GM18508 (cell line): ENCODE measurements around the gene MYOCD.
"Not testable (repeated sequence)": the region's sequence is repeated elsewhere in the genome, so short reads cannot be mapped to it uniquely, and the experiment has no call there.

ENCODE experiments used
- ATAC-seq: cut with Tn5 transposase; IDR thresholded peaks from one replicate; pipeline ENCODE4 v1.9.1; 2021; ENCODE audit warnings: moderate number of reproducible peaks; ENCODE audit not compliant: insufficient read depth, unreplicated experiment

Gene MYOCD

DNA sequence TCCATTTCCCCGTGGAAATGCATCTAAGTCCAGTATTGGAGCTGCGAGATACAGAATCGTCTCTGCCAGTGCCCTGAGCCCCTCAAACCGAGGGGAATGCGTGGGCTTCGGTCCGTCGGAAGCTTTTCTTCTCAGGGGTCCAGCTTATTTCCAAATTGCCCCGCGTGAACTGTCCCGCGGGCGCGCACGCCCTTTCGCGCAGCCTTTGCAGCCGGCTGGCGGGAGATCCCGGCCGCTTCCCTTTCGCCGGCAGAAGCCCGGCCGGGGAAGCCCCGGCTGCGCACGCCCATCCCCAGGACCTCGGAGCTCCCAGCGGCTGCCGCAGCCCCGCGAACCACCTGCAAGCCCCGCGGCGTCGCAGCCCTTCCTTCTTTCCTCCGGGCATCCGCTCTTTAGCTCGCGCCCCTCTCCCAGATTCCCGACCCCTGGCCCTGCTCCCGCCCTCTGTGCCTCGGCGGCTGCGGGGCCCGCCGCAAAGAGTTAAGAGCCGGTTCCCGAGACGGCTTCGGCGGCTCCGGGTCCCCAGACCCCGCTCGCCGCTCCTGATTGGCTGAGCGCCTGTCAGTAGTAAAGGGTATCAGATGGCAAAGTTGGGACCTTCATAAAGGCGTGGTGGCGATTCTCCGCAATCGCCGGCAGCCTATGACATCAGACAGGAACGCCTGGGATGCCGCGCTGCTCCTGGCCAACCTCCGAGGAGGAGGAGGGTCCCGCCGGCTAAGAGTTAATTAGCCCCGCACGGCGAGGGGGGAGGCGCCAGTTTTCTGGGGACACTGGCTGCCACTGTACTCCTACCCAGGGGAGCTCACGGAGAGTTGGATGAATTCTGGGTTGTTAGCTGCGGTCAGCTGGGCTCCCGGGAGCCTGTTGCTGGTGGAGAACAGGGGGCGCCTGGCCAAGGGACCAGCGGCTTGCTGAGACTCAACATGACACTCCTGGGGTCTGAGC lies at the start of gene MYOCD:
Gene MYOCD, plus strand, starts transcription at position 628 of the 948 bp plus-strand sequence. Its CDS starts 299 bp downstream, at position 927.
- ATAC-seq, result no peak

GRCh38 chr17:12616161-12616560 lies 49.5 kb upstream of the MYOCD start:
- no peak for ATAC-seq

- ATAC-seq, result no peak
Observed at GRCh38 chr17:12618557-12618956, 47.1 kb upstream of the MYOCD start.

- no peak for ATAC-seq
Observed at GRCh38 chr17:12619459-12620199, 46.1 kb upstream of the MYOCD start.

DNA sequence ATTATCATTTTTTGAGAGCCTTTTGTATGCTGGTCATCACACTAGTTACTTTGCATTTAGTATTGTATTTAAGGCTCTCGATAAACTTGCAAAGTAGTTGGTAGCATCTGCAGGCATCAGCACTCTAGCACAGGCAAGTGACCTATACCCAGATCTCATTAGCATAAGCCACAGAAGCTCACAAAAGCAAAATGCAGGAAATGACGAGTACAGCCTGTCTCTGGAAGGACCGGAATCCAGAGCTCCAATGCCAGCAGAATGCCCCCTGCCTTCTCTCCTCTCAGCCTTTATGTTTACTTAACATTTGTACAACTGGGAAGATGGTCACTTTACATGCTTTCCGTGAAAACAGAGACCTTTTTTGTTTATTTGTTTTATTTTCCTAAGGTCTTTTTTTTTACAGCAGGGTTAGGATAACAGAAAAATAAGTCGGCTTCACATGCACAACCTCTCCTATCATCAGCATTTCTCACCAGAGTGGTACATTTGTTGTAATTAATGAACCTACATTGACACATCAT lies 45.4 kb upstream of the MYOCD start:
- ATAC-seq, result no peak

- ATAC-seq, result no peak
Observed at GRCh38 chr17:12622726-12623125, 43.0 kb upstream of the MYOCD start.

DNA sequence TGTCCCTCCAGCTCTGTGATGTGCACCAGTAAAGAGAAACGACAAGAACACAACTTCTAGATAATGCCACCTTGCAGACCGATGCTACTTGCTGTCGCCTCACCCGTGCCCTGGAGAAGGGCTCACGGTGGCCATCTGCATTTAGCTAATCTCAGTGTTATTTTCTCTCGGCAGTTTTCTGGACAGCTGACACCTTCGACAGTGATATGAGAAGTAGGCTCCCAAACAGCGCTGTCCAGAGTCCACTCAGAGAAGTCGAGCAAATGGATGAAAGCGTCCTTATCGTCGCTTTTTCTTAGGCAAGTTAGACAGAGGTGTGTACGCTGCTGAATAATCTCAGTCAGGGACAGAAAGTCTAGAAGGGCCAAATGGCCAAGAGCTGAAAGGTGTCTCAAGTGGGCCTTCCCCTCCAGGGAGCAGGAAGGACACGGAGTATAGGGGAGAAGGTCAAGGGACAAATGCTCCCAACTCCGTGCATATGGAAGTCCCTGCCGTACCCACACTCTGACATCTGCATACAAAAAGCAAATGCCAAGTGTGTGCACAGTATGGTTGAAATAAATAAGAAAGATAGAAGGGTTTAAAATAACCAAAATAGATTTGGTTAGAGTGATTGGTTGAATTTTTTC lies 42.4 kb upstream of the MYOCD start:
- no peak for ATAC-seq

GRCh38 chr17:12624211-12624610 lies 41.5 kb upstream of the MYOCD start:
- no peak for ATAC-seq

GRCh38 chr17:12625092-12625491 lies 40.6 kb upstream of the MYOCD start:
- no peak for ATAC-seq

DNA sequence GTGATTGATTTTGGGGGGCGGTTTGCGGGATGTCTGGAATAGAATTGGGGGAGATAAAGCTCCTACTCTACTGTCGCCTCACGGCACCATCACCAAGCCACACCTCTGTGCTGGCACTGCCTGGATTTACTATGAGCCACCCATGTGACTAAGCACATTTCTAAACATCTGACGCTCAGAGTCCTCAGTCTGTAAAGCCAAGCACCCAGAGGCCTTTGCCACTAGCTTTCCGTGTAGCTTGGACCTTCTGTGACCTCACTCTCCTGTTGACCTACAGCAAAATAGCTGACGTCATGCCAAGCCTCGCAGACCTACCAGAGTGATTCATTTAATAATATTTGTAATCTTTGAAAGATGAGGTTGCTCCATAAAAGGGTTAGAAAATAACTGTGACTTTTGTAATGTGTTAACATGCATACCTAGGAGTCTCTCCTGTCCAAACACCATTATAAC lies 38.5 kb upstream of the MYOCD start:
- ATAC-seq, result no peak

GRCh38 chr17:12627781-12628451 lies 37.8 kb upstream of the MYOCD start:
- no peak for ATAC-seq

GRCh38 chr17:12631076-12631475 lies 34.6 kb upstream of the MYOCD start:
- ATAC-seq, result no peak

DNA sequence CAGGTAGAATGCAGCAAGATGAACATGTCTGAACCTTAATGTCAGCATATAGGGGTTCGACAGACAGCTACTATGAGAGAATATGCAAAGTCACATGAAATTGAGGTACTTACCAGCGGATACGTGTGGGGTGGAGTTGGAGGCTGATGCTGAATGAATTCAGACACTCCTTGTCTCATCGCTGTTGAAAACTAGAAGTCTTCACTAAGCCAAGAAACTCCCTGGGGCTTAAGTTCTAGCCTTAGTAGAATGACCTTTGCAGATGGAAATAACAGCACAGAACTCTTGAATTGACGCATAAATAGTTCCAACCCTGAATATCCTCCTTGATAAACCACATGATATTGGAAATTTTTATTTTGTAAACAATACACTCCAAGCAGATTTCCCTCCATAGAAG lies 32.9 kb upstream of the MYOCD start:
- no peak for ATAC-seq

DNA sequence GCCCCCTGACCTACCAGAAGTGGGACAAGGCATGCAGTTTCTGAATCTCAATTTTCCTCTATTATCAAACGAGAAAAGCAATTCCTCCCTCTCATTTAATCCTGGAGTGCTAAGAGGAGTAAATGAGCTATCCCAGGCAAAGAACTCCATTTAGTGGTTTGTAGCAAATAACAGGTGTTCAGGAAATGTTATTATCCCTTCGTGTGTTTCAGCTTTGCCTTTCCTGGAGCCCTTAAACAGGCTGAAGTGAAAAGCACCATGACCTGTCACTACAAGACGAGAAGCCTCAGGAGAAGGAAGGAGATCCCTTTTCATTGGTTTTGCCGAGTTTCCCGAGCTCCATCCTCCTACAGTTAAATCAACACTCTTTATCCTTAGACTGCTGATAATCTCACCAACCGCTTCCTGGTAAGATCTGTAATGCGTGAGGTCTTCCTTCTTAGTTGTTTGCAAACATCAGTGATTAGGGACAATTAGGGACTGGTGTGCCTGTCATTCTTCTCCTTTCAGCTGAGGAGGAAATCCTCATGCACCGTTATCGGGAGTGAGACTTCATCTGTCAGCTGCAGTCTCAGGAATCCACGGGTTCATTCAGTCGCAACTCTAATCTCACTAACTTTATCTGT lies 30.8 kb upstream of the MYOCD start:
- no peak for ATAC-seq

- ATAC-seq, result not testable (repeated sequence)
Observed at GRCh38 chr17:12635996-12636395, 29.7 kb upstream of the MYOCD start.

DNA sequence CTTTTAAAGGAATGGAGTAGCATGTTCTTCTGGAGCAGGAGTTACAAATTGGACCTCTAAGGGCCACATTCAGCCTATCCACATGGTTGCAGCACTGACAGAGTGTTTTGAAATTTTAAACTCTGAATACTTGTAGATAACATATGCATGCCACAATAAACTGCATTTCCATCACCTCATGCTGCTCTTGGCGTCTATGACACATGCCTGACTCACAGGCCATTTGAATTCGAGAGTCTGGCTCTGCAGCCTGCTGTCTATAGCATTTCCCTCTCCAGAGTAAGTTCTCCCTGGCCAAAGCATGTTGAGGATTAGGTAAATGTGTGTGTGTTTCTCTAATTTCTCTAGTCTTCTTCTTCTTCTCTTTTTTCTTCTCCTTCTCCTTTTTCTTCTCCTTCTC lies 28.7 kb upstream of the MYOCD start:
- ATAC-seq, result no peak

DNA sequence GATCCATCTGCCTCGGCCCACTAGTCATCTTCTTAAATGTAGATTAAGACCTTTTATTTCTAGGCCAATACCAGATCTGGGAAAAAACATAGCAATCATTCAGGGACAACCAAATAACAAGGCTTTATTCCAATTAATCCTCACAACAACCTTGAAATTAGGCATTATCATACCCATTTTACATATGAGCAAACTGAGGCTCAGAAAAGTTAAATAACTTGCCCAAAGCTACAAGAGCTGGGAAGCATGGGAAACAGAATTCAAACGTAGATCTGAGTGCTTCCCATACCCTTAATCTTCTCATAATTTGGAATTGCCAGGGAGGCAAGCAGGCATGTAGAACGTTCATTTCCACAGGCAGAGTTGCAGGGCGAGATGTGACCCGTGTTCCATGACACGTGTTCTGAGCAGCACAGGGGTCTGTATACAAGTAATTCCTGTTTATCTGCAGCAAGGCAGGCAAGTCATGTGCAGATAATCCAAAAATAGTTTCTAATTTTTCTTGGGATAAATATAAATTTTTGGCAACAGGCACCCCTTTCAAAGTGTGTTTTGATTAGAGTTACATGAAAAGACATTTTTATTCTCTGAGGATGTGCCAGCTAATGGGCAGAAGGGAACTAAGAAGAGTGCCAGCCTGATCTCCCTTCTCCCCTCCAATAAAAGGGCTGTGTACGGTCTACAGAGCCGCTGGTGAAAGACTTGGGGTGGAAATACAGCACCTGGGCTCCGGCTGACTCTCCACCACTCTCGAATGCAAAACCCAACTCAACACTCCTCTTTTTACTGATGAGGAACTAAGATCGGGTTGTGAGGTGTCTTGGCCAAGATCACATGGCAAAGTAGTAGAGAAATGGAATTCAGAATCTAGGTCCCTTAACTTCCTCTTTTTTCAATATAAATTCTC lies 27.7 kb upstream of the MYOCD start:
- no peak for ATAC-seq

- ATAC-seq, result no peak
Observed at GRCh38 chr17:12640364-12640763, 25.3 kb upstream of the MYOCD start.

DNA sequence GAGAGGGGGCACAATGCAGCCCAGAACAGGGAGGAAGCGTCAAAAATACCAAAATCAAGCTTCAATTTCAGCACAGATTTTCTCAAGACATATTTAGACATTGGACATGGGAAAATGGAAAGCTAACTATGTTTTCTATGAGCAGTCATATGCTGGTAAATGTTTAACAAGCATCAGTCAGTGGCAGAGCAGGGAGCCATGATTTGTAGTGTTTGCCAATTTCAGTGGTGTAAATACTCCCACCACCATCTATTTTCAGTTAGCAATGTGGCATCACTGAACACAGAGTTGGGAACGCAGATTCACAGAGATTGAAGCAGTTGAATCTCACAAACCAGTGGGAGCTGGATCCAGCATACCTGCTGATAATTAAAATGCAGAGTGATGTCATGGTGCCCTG lies 24.6 kb upstream of the MYOCD start:
- ATAC-seq, result no peak
